SW480 (cell line): Measurements from ENCODE around the gene SERINC4.
A peak's percentile ranks its signal among the peaks of the same experiment; 100 is the strongest.

Experiments
- DNase-seq: peaks from one replicate; pipeline ENCODE4 v3.0.0-alpha.2; 2016; ENCODE audit warnings: low spot score

The SERINC4 gene

GRCh38 chr15:43796566-43796965 is 3.5 kb downstream of the SERINC4 start:
- no peak for DNase-seq

GRCh38 chr15:43795997-43796396 is 4.0 kb downstream of the SERINC4 start:
- no peak for DNase-seq

GRCh38 chr15:43795197-43795596 is 4.8 kb downstream of the SERINC4 start:
- DNase-seq: no peak

- no peak for DNase-seq
Observed at GRCh38 chr15:43794269-43795037, 5.6 kb downstream of the SERINC4 start.

GRCh38 chr15:43793647-43794046 is 6.4 kb downstream of the SERINC4 start:
- DNase-seq: no peak

- no peak for DNase-seq
Observed at GRCh38 chr15:43792761-43793476, 7.1 kb downstream of the SERINC4 start.

GRCh38 chr15:43791993-43792760 is 7.8 kb downstream of the SERINC4 start, which contains the start of gene SERF2:
Gene SERF2, plus strand, starts transcription at chr15:43792320. Its CDS starts 57 bp downstream, at chr15:43792377.
- peak; percentile 97 for DNase-seq

GRCh38 chr15:43789409-43789808 is 10.6 kb downstream of the SERINC4 start:
- DNase-seq: no peak

GRCh38 chr15:43779016-43779415 is 21.0 kb downstream of the SERINC4 start:
- no peak for DNase-seq

GRCh38 chr15:43777267-43777914 is 22.6 kb downstream of the SERINC4 start:
- DNase-seq: peak; percentile 64

GRCh38 chr15:43776718-43777266 is 23.2 kb downstream of the SERINC4 start, which contains the start of gene ELL3:
Gene ELL3, minus strand, starts transcription at chr15:43776966. Its CDS starts 65 bp downstream, at chr15:43776901.
- DNase-seq: peak; percentile 44

- DNase-seq: no peak
Observed at GRCh38 chr15:43776101-43776717, 23.8 kb downstream of the SERINC4 start.

GRCh38 chr15:43775411-43775965 is 24.5 kb downstream of the SERINC4 start:
- peak; percentile 73 for DNase-seq

- DNase-seq: no peak
Observed at GRCh38 chr15:43774062-43774461, 26.0 kb downstream of the SERINC4 start.

- DNase-seq: no peak
Observed at GRCh38 chr15:43772624-43773023, 27.4 kb downstream of the SERINC4 start.

- no peak for DNase-seq
Observed at GRCh38 chr15:43771816-43772215, 28.2 kb downstream of the SERINC4 start.

GRCh38 chr15:43769584-43770228 is 30.3 kb downstream of the SERINC4 start:
- DNase-seq: peak; percentile 31

GRCh38 chr15:43763819-43764446 is 36.1 kb downstream of the SERINC4 start:
- no peak for DNase-seq

- no peak for DNase-seq
Observed at GRCh38 chr15:43762824-43763223, 37.2 kb downstream of the SERINC4 start.

GRCh38 chr15:43751885-43752284 is 48.1 kb downstream of the SERINC4 start:
- no peak for DNase-seq
